Trophoblast cell (in vitro differentiated cells and primary cell): ENCODE data around the gene MGAM2.

ENCODE experiments used
- DNase-seq, 2 donors: peaks; one replicate each; pipeline ENCODE4 v3.0.0-alpha.2; 2016
- H2AFZ ChIP-seq: 2 replicates; pipeline ENCODE4 v1.6.1; 2013; ENCODE audit warnings: low read length, moderate library complexity, mild to moderate bottlenecking; ENCODE audit not compliant: insufficient read depth, poor library complexity
- H2AK5ac ChIP-seq: 2 replicates; pipeline ENCODE4 v1.6.1; 2013; ENCODE audit warnings: mild to moderate bottlenecking, low read length
- H2BK120ac ChIP-seq: 2 replicates; pipeline ENCODE4 v1.6.1; 2013; ENCODE audit warnings: low read length, mild to moderate bottlenecking, moderate library complexity; ENCODE audit not compliant: insufficient read depth, poor library complexity
- H2BK12ac ChIP-seq: 2 replicates; pipeline ENCODE4 v1.6.1; 2013; ENCODE audit warnings: mild to moderate bottlenecking, low read length, moderate library complexity
- H2BK5ac ChIP-seq: 2 replicates; pipeline ENCODE4 v1.6.1; 2013; ENCODE audit warnings: low read length, low read depth, moderate library complexity, mild to moderate bottlenecking; ENCODE audit not compliant: poor library complexity
- H3K14ac ChIP-seq: 2 replicates; pipeline ENCODE4 v1.6.1; 2013; ENCODE audit warnings: mild to moderate bottlenecking, low read length
- H3K18ac ChIP-seq: 2 replicates; pipeline ENCODE4 v1.6.1; 2013; ENCODE audit warnings: mild to moderate bottlenecking, low read length
- H3K23ac ChIP-seq: 2 replicates; pipeline ENCODE4 v1.6.1; 2013; ENCODE audit warnings: low read length
- H3K27ac ChIP-seq: 2 replicates; pipeline ENCODE4 v1.5.1; 2013; ENCODE audit warnings: low read depth, mild to moderate bottlenecking, inconsistent platforms, low read length, moderate library complexity
- H3K27me3 ChIP-seq: 2 replicates; pipeline ENCODE4 v1.6.1; 2013; ENCODE audit warnings: inconsistent platforms, mild to moderate bottlenecking, low read length, moderate library complexity; ENCODE audit not compliant: insufficient read depth
- H3K36me3 ChIP-seq, 2 experiments: 1 replicate in 1 of 2; 2 replicates in 1 of 2; pipeline ENCODE4 v1.6.1; 2013; ENCODE audit warnings: low read length in 2 of 2, mild to moderate bottlenecking in 2 of 2, moderate library complexity in 1 of 2; ENCODE audit not compliant: insufficient read depth in 2 of 2, control insufficient read depth in 1 of 2
- H3K4ac ChIP-seq: 2 replicates; pipeline ENCODE4 v1.6.1; 2013; ENCODE audit warnings: low read depth, mild to moderate bottlenecking, low read length, moderate library complexity
- H3K4me1 ChIP-seq, 2 experiments: 1 replicate in 1 of 2; 2 replicates in 1 of 2; pipeline ENCODE4 v1.6.1; 2013; ENCODE audit warnings: low read length in 2 of 2, mild to moderate bottlenecking in 2 of 2, moderate library complexity in 1 of 2; ENCODE audit not compliant: insufficient read depth in 2 of 2, control insufficient read depth in 1 of 2
- H3K4me2 ChIP-seq: 2 replicates; pipeline ENCODE4 v1.6.1; 2013; ENCODE audit warnings: inconsistent platforms, mild to moderate bottlenecking, low read length, moderate library complexity
- H3K4me3 ChIP-seq: 2 replicates; pipeline ENCODE4 v1.5.1; 2013; ENCODE audit warnings: mild to moderate bottlenecking, low read depth, low read length, inconsistent platforms
- H3K79me1 ChIP-seq: one replicate; pipeline ENCODE4 v1.6.1; 2013; ENCODE audit warnings: low read length
- H3K79me2 ChIP-seq: 2 replicates; pipeline ENCODE4 v1.6.1; 2013; ENCODE audit warnings: low read length, mild to moderate bottlenecking; ENCODE audit not compliant: control insufficient read depth, insufficient read depth, poor library complexity
- H3K9ac ChIP-seq: 2 replicates; pipeline ENCODE4 v1.6.1; 2013; ENCODE audit warnings: mild to moderate bottlenecking, low read length
- H3K9me3 ChIP-seq: 2 replicates; pipeline ENCODE4 v1.6.1; 2013; ENCODE audit warnings: low read depth, mild to moderate bottlenecking, control low read depth, inconsistent platforms, low read length; ENCODE audit not compliant: insufficient read depth
- H4K12ac ChIP-seq: 2 replicates; pipeline ENCODE4 v1.6.1; 2013; ENCODE audit warnings: low read depth, mild to moderate bottlenecking, low read length, moderate library complexity
- H4K8ac ChIP-seq: 2 replicates; pipeline ENCODE4 v1.6.1; 2013; ENCODE audit warnings: low read depth, mild to moderate bottlenecking, low read length, moderate library complexity
- H4K91ac ChIP-seq: one replicate; pipeline ENCODE4 v1.6.1; 2013; ENCODE audit warnings: low read depth, mild to moderate bottlenecking, low read length, moderate library complexity
- WGBS: extraction: QIAGEN DNeasy Blood & Tissue Kit; methylation state at CpG from one replicate; pipeline ENCODE4 v1.1.7; 2013; ENCODE audit warnings: missing lambda C conversion rate; ENCODE audit not compliant: insufficient read length, insufficient coverage; ENCODE audit errors: extremely low coverage; 5-methylcytosine and 5-hydroxymethylcytosine counted together

Gene MGAM2

GRCh38 chr7:142138996-142139395 is 27.5 kb downstream of the MGAM2 start:
- H3K27me3 ChIP-seq = no peaks in the 10 kb centered on the region
- H3K4ac ChIP-seq = no peak overlapping the region
- no peak overlapping the region for H2AK5ac ChIP-seq
- no peak overlapping the region for H3K4me3 ChIP-seq
- no peak overlapping the region for H3K4me2 ChIP-seq
- H4K12ac ChIP-seq = no peak overlapping the region
- no peak overlapping the region for H4K91ac ChIP-seq
- no peak overlapping the region for H3K14ac ChIP-seq
- WGBS = no CpG with 5 or more reads among the region's 2 CpGs
- H3K79me2 ChIP-seq = no peaks in the 10 kb centered on the region
- H3K23ac ChIP-seq = no peak overlapping the region
- no peak overlapping the region for H2BK12ac ChIP-seq
- H2AFZ ChIP-seq = no peak overlapping the region
- DNase-seq = no peak
- no peak overlapping the region for H3K9ac ChIP-seq
- H3K79me1 ChIP-seq = no peaks in the 10 kb centered on the region
- H3K36me3 ChIP-seq = no peaks in the 10 kb centered on the region
- no peak overlapping the region for H3K27ac ChIP-seq
- no peak overlapping the region for H2BK5ac ChIP-seq
- H2BK120ac ChIP-seq = no peak overlapping the region
- no peak overlapping the region for H3K18ac ChIP-seq
- H3K9me3 ChIP-seq = no peaks in the 10 kb centered on the region
- H3K4me1 ChIP-seq = no peaks in the 10 kb centered on the region
- no peak overlapping the region for H4K8ac ChIP-seq

GRCh38 chr7:142139597-142140400 is 28.3 kb downstream of the MGAM2 start:
- H3K23ac ChIP-seq = no peak overlapping the region

DNA sequence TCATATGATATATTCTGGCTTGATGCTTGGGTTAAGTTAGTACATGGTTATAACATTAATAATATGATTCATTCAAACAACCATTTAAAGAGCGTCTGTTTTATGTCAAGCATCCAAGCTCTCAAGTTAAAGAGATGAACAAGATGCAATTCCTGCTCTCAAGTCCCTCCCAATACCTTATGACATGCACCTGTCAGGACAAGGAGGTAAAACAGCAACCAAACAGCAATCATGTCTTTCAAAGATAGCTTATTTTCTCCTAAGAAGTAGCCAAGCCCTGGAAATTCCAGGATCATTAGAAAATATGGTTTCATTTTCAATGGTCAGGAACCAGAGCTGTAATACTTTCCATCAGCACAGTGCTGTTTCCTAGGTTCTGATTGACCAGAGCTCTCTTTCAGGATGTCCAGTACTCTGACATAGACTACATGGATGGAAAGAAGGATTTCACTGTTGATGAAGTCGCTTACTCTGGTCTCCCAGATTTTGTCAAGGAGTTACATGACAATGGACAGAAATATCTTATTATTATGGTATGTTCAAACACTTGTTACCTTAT is 29.0 kb downstream of the MGAM2 start:
- Histone ChIP-seq H3K4me2 (no peak overlapping the region), H3K4ac (no peak overlapping the region), H3K79me2 (no peaks in the 10 kb centered on the region), H2AK5ac (no peak overlapping the region), H3K18ac (no peak overlapping the region), H3K14ac (no peak overlapping the region), H3K27ac (no peak overlapping the region), H2BK120ac (no peak overlapping the region), H4K8ac (no peak overlapping the region), H4K12ac (no peak overlapping the region), H4K91ac (no peak overlapping the region), H3K4me3 (no peak overlapping the region), H3K4me1 (no peaks in the 10 kb centered on the region), H2BK12ac (no peak overlapping the region), H3K9me3 (no peaks in the 10 kb centered on the region), H3K36me3 (no peaks in the 10 kb centered on the region), H3K23ac (no peak overlapping the region), H2AFZ (no peak overlapping the region), H3K27me3 (no peaks in the 10 kb centered on the region), H3K9ac (no peak overlapping the region), H2BK5ac (no peak overlapping the region), H3K79me1 (no peaks in the 10 kb centered on the region)
- WGBS = no CpG with 5 or more reads among the region's 2 CpGs
- DNase-seq = no peak

More at GRCh38 chr7:142139597-142140400, 28.3 kb downstream of the MGAM2 start:
- H3K4me3 ChIP-seq = no peak overlapping the region
- H3K27me3 ChIP-seq = no peaks in the 10 kb centered on the region
- no peak overlapping the region for H2AK5ac ChIP-seq
- no peak overlapping the region for H2BK5ac ChIP-seq
- no peak overlapping the region for H4K12ac ChIP-seq
- no peak for DNase-seq
- H3K79me2 ChIP-seq = no peaks in the 10 kb centered on the region
- no peak overlapping the region for H4K91ac ChIP-seq
- H3K79me1 ChIP-seq = no peaks in the 10 kb centered on the region
- no peak overlapping the region for H2BK12ac ChIP-seq
- H3K14ac ChIP-seq = no peak overlapping the region
- H3K36me3 ChIP-seq = no peaks in the 10 kb centered on the region
- no peak overlapping the region for H3K18ac ChIP-seq
- H3K9me3 ChIP-seq = no peaks in the 10 kb centered on the region
- H3K9ac ChIP-seq = no peak overlapping the region
- H3K4me2 ChIP-seq = no peak overlapping the region
- no peak overlapping the region for H3K4ac ChIP-seq
- no CpG with 5 or more reads among the region's 6 CpGs for whole genome bisulfite sequencing
- H2BK120ac ChIP-seq = no peak overlapping the region
- H4K8ac ChIP-seq = no peak overlapping the region
- H2AFZ ChIP-seq = no peak overlapping the region
- no peaks in the 10 kb centered on the region for H3K4me1 ChIP-seq
- H3K27ac ChIP-seq = no peak overlapping the region

DNA sequence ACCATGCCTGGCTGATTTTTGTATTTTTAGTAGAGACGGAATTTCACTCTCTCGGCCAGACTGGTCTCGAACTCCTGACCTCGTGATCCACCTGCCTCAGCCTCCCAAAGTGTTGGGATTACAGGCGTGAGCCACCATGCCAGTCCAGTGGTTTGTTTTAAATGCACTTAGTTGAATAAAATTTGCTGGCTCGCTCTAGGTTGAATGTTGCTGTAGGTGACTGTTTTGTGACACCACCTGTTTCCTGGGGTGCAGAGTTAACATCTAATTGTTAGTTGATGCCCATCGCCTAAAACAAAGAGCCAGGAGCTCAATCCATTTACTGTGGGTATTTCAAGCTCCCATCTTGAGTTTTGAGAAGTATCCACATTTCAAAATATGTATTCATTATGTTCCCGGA is 31.2 kb downstream of the MGAM2 start:
- Histone ChIP-seq H3K4me1 (no peaks in the 10 kb centered on the region), H4K12ac (no peak overlapping the region), H2AFZ (no peak overlapping the region), H2AK5ac (no peak overlapping the region), H3K79me2 (no peaks in the 10 kb centered on the region), H2BK12ac (no peak overlapping the region), H3K9me3 (no peaks in the 10 kb centered on the region), H2BK5ac (no peak overlapping the region), H4K91ac (no peak overlapping the region), H3K9ac (no peak overlapping the region), H3K4me2 (no peak overlapping the region), H2BK120ac (no peak overlapping the region), H3K14ac (no peak overlapping the region), H3K36me3 (no peaks in the 10 kb centered on the region), H3K18ac (no peak overlapping the region), H3K4me3 (no peak overlapping the region), H3K23ac (no peak overlapping the region), H3K27me3 (no peaks in the 10 kb centered on the region), H3K79me1 (no peaks in the 10 kb centered on the region), H4K8ac (no peak overlapping the region), H3K4ac (no peak overlapping the region), H3K27ac (no peak overlapping the region)
- DNase-seq = no peak
- WGBS = no CpG with 5 or more reads among the region's 8 CpGs
